CD14-positive monocyte (primary cell): ENCODE data around the gene FBXO7. TPM values are rescaled to one million over a fixed set of nuclear protein-coding genes. Genes with fewer than 3 reads are reported as not detected.
A peak's percentile ranks its signal among the peaks of the same experiment; 100 is the strongest.

Experiments used
- DNase-seq, 3 donors: peaks; one replicate each; pipeline ENCODE4 v3.0.0-alpha.2; 2011 to 2022
- H2AFZ ChIP-seq: 2 replicates; pipeline ENCODE4 v1.6.0; 2012; ENCODE audit warnings: mild to moderate bottlenecking, low read depth, low read length, inconsistent platforms; ENCODE audit not compliant: insufficient read depth, poor library complexity, severe bottlenecking
- H3K27ac ChIP-seq, 2 donors: 1 replicate in 1 of 2; 2 replicates in 1 of 2; pipeline ENCODE4 v1.5.1; 2012 to 2013; ENCODE audit warnings: low read length in 2 of 2, control low read depth in 1 of 2, inconsistent platforms in 1 of 2, low read depth in 1 of 2, mild to moderate bottlenecking in 1 of 2
- H3K27me3 ChIP-seq, 2 donors: one replicate each; pipeline versions ENCODE4 v1.6.0 to v1.6.1; 2011 to 2013; ENCODE audit warnings: low read length in 2 of 2; ENCODE audit not compliant: control insufficient read depth in 2 of 2, insufficient read depth in 2 of 2
- H3K36me3 ChIP-seq, 2 donors: replicated peaks in 1 of 2; 1 replicate in 1 of 2; 2 replicates in 1 of 2; pipeline versions ENCODE4 v1.5.1 to v1.6.1; 2012 to 2013; ENCODE audit warnings: low read length in 2 of 2, control low read depth in 1 of 2, inconsistent platforms in 1 of 2, mild to moderate bottlenecking in 1 of 2; ENCODE audit not compliant: insufficient read depth in 2 of 2, control insufficient read depth in 1 of 2
- H3K4me1 ChIP-seq, 2 donors: 1 replicate in 1 of 2; 2 replicates in 1 of 2; pipeline versions ENCODE4 v1.5.1 to v1.6.1; 2012 to 2013; ENCODE audit warnings: low read length in 2 of 2, control low read depth in 1 of 2, inconsistent platforms in 1 of 2, mild to moderate bottlenecking in 1 of 2, moderate library complexity in 1 of 2; ENCODE audit not compliant: insufficient read depth in 2 of 2, control insufficient read depth in 1 of 2
- H3K4me2 ChIP-seq: replicated peaks from 2 replicates; pipeline ENCODE3; 2012; ENCODE audit warnings: low read length, moderate library complexity, mild to moderate bottlenecking; ENCODE audit not compliant: poor library complexity, severe bottlenecking; ENCODE audit errors: extremely low read depth
- H3K4me3 ChIP-seq, 3 experiments: fragments of 200-600 bp in 1 of 3; sonication (generic) in 1 of 3; replicated peaks in 1 of 3; 1 replicate in 2 of 3; 2 replicates in 1 of 3; pipeline ENCODE4 v1.5.1; 2011 to 2013; ENCODE audit warnings: low read length in 3 of 3, mild to moderate bottlenecking in 3 of 3, control low read depth in 2 of 3, low read depth in 2 of 3, inconsistent platforms in 1 of 3, moderate library complexity in 1 of 3
- H3K79me2 ChIP-seq: 2 replicates; pipeline ENCODE4 v1.6.0; 2012; ENCODE audit warnings: mild to moderate bottlenecking, control low read depth, inconsistent platforms, low read length, moderate library complexity; ENCODE audit not compliant: insufficient read depth
- H3K9ac ChIP-seq: 2 replicates; pipeline ENCODE4 v1.6.0; 2017; ENCODE audit warnings: low read length, mild to moderate bottlenecking; ENCODE audit not compliant: insufficient read depth, poor library complexity, severe bottlenecking
- H3K9me3 ChIP-seq, 2 donors: replicated peaks in 1 of 2; 1 replicate in 1 of 2; 2 replicates in 1 of 2; pipeline versions ENCODE4 v1.5.1 to v1.6.1; 2012 to 2013; ENCODE audit warnings: low read length in 2 of 2, control low read depth in 1 of 2; ENCODE audit not compliant: control insufficient read depth in 1 of 2, insufficient read depth in 1 of 2
- H4K20me1 ChIP-seq: 2 replicates; pipeline ENCODE4 v1.6.0; 2012; ENCODE audit warnings: mild to moderate bottlenecking, low read length, control low read depth, moderate library complexity; ENCODE audit not compliant: insufficient read depth
- H3K27ac Mint-ChIP-seq, 7 donors: one replicate each; pipeline ENCODE4 v1.8.0; 2020; ENCODE audit warnings: mild to moderate bottlenecking in 7 of 7, mixed read lengths in 7 of 7, moderate library complexity in 6 of 7, inconsistent platforms in 2 of 7
- H3K27me3 Mint-ChIP-seq, 3 donors: one replicate each; pipeline ENCODE4 v1.8.0; 2021 to 2022; ENCODE audit warnings: low read depth in 3 of 3, mild to moderate bottlenecking in 3 of 3, mixed read lengths in 3 of 3, moderate library complexity in 3 of 3, inconsistent platforms in 1 of 3
- H3K36me3 Mint-ChIP-seq, 2 donors: one replicate each; pipeline ENCODE4 v1.8.0; 2020; ENCODE audit warnings: mixed read lengths in 2 of 2, inconsistent platforms in 1 of 2, mild to moderate bottlenecking in 1 of 2
- H3K4me1 Mint-ChIP-seq: one replicate; pipeline ENCODE4 v1.8.0; 2020; ENCODE audit warnings: mild to moderate bottlenecking, mixed read lengths
- H3K4me3 Mint-ChIP-seq, 2 donors: one replicate each; pipeline ENCODE4 v1.8.0; 2020; ENCODE audit warnings: mild to moderate bottlenecking in 2 of 2, mixed read lengths in 2 of 2, moderate library complexity in 1 of 2
- H3K9me3 Mint-ChIP-seq, 7 donors: one replicate each; pipeline ENCODE4 v1.8.0; 2020 to 2022; ENCODE audit warnings: mixed read lengths in 7 of 7, mild to moderate bottlenecking in 6 of 7, moderate library complexity in 6 of 7, inconsistent platforms in 2 of 7
- WGBS: methylation state at CpG from one replicate; pipeline ENCODE4 v1.1.5; 2013; ENCODE audit warnings: missing lambda C conversion rate; ENCODE audit not compliant: insufficient coverage; 5-methylcytosine and 5-hydroxymethylcytosine counted together
- intact Hi-C, 2 donors: fragments of 100-400 bp; cut with micrococcal nuclease; formaldehyde crosslinking; loops; one replicate each; pipeline versions ENCODE4 v1.15.0 to v1.15.1; 2023
- polyA plus RNA-seq, 3 donors: library from polyadenylated mRNA; depleted of rRNA in 1 of 3; unstranded in 2 of 3; stranded (reverse) in 1 of 3; fragments of 300-500 nt in 2 of 3; fragments of >200 nt in 1 of 3; fragmentation: Illumina TruSeq in 2 of 3; gene quantifications; 1 replicate in 2 of 3; 2 replicates in 1 of 3; pipeline ENCODE4 v1.2.3, GENCODE V29; 2012 to 2021
- TF ChIP-seq, protein P1 (sequence below): fragments of 200-600 bp; IDR thresholded peaks from one replicate; pipeline ENCODE4 v1.8.0; 2022; ENCODE audit warnings: antibody characterized with exemption, mild to moderate bottlenecking

FBXO7 gene
- polyA plus RNA-seq, 3 donors = 56.7 to 116 (median 103) TPM

GRCh38 chr22:32528316-32528715, 53.7 kb downstream of the FBXO7 start:
- peaks cover 1 to 9% (median 3%) of the 10 kb centered on the region in 3 donors for H3K27me3 Mint-ChIP-seq

DNA sequence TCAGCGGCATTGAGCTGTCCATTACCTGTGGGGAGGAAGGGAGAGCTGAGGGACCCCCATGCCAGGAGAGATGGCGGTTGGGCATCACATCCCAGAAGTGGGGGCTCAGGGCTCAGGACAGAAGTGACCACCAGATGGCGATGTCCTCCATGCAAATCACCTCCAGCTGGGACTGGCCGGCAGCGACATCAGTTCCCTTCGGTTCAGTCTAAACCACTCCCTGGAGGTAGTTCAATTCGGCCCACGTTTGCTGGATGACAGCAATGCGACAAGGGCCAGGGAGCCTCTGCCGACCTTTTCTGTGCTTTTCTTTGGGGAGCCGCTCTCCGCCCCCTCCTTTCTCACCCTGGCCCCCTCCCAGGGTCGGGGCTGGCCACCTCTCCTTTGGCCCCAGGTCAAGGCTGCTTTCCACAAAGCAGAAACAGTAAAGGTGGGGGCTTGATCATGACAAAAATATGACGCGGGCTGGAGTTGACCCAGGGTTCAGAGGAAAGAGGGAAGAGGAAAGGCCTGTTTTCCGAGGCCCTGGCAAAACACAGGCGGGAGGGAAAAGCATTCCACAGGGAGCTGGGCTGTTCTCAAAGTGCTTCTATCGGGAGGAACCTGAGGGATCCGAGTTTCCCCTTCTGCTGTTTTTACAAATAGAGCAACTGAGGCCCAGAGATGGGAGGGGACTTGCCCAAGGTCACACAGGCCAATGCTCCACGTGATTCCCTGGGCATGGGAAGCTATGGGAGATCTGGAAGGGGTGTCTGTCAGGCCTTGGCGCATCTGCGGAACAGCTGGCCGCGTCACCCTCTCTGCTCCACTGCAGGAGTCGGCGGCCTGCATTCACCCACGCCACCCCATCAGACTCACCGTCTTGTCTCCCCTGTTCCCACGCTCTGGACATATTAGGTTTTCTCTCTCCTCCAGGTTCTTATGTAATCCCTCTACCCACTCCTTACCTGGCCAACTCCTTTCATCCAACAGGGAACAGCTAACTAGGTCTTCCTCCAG, 54.7 kb downstream of the FBXO7 start:
- H3K4me2 ChIP-seq = no peak overlapping the region
- Mint-ChIP-seq H3K9me3 (no peaks in the 10 kb centered on the region), H3K27ac (peak overlapping the region in 2 of 7 donors; percentile 3 to 33), H3K36me3 (no peaks in the 10 kb centered on the region), H3K4me1 (peaks cover 4% of the 10 kb centered on the region), H3K4me3 (no peak overlapping the region), H3K27me3 (peaks cover 1 to 9% (median 3%) of the 10 kb centered on the region in 3 donors)
- no peak overlapping the region for H3K27ac ChIP-seq
- H3K9ac ChIP-seq = no peak overlapping the region
- no peaks in the 10 kb centered on the region for H3K4me1 ChIP-seq
- no peak overlapping the region for H2AFZ ChIP-seq
- H4K20me1 ChIP-seq = no peaks in the 10 kb centered on the region
- TF ChIP-seq, protein P1, sequence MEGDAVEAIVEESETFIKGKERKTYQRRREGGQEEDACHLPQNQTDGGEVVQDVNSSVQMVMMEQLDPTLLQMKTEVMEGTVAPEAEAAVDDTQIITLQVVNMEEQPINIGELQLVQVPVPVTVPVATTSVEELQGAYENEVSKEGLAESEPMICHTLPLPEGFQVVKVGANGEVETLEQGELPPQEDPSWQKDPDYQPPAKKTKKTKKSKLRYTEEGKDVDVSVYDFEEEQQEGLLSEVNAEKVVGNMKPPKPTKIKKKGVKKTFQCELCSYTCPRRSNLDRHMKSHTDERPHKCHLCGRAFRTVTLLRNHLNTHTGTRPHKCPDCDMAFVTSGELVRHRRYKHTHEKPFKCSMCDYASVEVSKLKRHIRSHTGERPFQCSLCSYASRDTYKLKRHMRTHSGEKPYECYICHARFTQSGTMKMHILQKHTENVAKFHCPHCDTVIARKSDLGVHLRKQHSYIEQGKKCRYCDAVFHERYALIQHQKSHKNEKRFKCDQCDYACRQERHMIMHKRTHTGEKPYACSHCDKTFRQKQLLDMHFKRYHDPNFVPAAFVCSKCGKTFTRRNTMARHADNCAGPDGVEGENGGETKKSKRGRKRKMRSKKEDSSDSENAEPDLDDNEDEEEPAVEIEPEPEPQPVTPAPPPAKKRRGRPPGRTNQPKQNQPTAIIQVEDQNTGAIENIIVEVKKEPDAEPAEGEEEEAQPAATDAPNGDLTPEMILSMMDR = peak; percentile 83
- no peaks in the 10 kb centered on the region for H3K36me3 ChIP-seq
- no peaks in the 10 kb centered on the region for H3K27me3 ChIP-seq
- intact Hi-C loops = loop anchor here (1.0 to 5.0 kb wide), 5 partner anchors 268 to 472 kb away; no protein-coding TSS in a partner anchor
- WGBS = 57% methylated on average over 25 of the region's 29 CpGs
- H3K4me3 ChIP-seq = no peak overlapping the region
- peak; percentile 45 to 66 (median 51) for DNase-seq
- H3K9me3 ChIP-seq = no peaks in the 10 kb centered on the region
- no peaks in the 10 kb centered on the region for H3K79me2 ChIP-seq

More at GRCh38 chr22:32528316-32528715, 53.7 kb downstream of the FBXO7 start:
- TF ChIP-seq, protein P1 = no peak
- no peak overlapping the region for H3K27ac Mint-ChIP-seq
- H3K4me3 Mint-ChIP-seq = no peak overlapping the region
- Histone ChIP-seq H2AFZ (no peak overlapping the region), H3K4me1 (no peaks in the 10 kb centered on the region), H4K20me1 (no peaks in the 10 kb centered on the region), H3K36me3 (no peaks in the 10 kb centered on the region), H3K27ac (no peak overlapping the region), H3K4me2 (no peak overlapping the region), H3K79me2 (no peaks in the 10 kb centered on the region), H3K4me3 (no peak overlapping the region), H3K9me3 (no peaks in the 10 kb centered on the region), H3K27me3 (no peaks in the 10 kb centered on the region), H3K9ac (no peak overlapping the region)
- peaks cover 4% of the 10 kb centered on the region for H3K4me1 Mint-ChIP-seq
- 96% methylated on average over 8 of the region's 9 CpGs for WGBS
- no peaks in the 10 kb centered on the region for H3K36me3 Mint-ChIP-seq
- no peak for DNase-seq
- intact Hi-C loops = loop anchor here (2.0 to 5.0 kb wide), 4 partner anchors 268 to 472 kb away; no protein-coding TSS in a partner anchor
- no peaks in the 10 kb centered on the region for H3K9me3 Mint-ChIP-seq
